ENCODE measurements around the gene LSS. TPM values are rescaled to one million over a fixed set of nuclear protein-coding genes. Genes with fewer than 3 reads are reported as not detected.
"Not testable (repeated sequence)": the region's sequence is repeated elsewhere in the genome, so short reads cannot be mapped to it uniquely, and the experiment has no call there.

Gene LSS
- total RNA-seq, 2 experiments from 2014 or later, result 72.1 to 76.1 TPM

GRCh38 chr21:46149205-46149901 is 79.2 kb downstream of the LSS start:
- no peaks in the 10 kb centered on the region for H3K27me3 Mint-ChIP-seq (ENCODE audit: low read depth)

GRCh38 chr21:46148106-46148505 is 80.5 kb downstream of the LSS start:
- ATAC-seq (no peak), DNase-seq (no peak)
- Mint-ChIP-seq H3K27ac (no peak overlapping the region), H3K4me3 (no peak overlapping the region), H3K27me3 (ENCODE audit: low read depth) (no peaks in the 10 kb centered on the region), H3K4me1 (ENCODE audit: low read depth) (peaks cover 14% of the 10 kb centered on the region), H3K9me3 (ENCODE audit: insufficient read depth) (no peaks in the 10 kb centered on the region), H3K36me3 (ENCODE audit: low read depth) (no peaks in the 10 kb centered on the region)
- ChIA-PET CTCF (no interaction called here), POLR2A (no interaction called here)

More at GRCh38 chr21:46149205-46149901, 79.2 kb downstream of the LSS start:
- H3K27ac Mint-ChIP-seq, result no peak overlapping the region
- ChIA-PET CTCF (no interaction called here), POLR2A (no interaction called here)
- DNase-seq, result no peak
- no peak for ATAC-seq
- no peak overlapping the region for H3K4me3 Mint-ChIP-seq
- H3K9me3 Mint-ChIP-seq (ENCODE audit: insufficient read depth), result no peaks in the 10 kb centered on the region
- no peaks in the 10 kb centered on the region for H3K36me3 Mint-ChIP-seq (ENCODE audit: low read depth)
- H3K4me1 Mint-ChIP-seq (ENCODE audit: low read depth), result peaks cover 6% of the 10 kb centered on the region

GRCh38 chr21:46147429-46147828 is 81.1 kb downstream of the LSS start:
- CTCF ChIA-PET, result not testable (repeated sequence)

GRCh38 chr21:46146856-46147255 is 81.7 kb downstream of the LSS start:
- no peaks in the 10 kb centered on the region for H3K9me3 Mint-ChIP-seq (ENCODE audit: insufficient read depth)
- H3K4me1 Mint-ChIP-seq (ENCODE audit: low read depth), result peaks cover 21% of the 10 kb centered on the region
- DNase-seq, result no peak
- H3K27ac Mint-ChIP-seq, result no peak overlapping the region
- ATAC-seq, result no peak
- H3K4me3 Mint-ChIP-seq, result no peak overlapping the region
- POLR2A ChIA-PET, result no interaction called here
- H3K27me3 Mint-ChIP-seq (ENCODE audit: low read depth), result no peaks in the 10 kb centered on the region
- H3K36me3 Mint-ChIP-seq (ENCODE audit: low read depth), result no peaks in the 10 kb centered on the region
- CTCF ChIA-PET, result no interaction called here

More at GRCh38 chr21:46147429-46147828, 81.1 kb downstream of the LSS start:
- ATAC-seq; H3K27me3 Mint-ChIP-seq (ENCODE audit: low read depth); POLR2A ChIA-PET; H3K27ac Mint-ChIP-seq; H3K9me3 Mint-ChIP-seq (ENCODE audit: insufficient read depth); H3K4me3 Mint-ChIP-seq; H3K36me3 Mint-ChIP-seq (ENCODE audit: low read depth): not testable (repeated sequence)
- peaks cover 19% of the 10 kb centered on the region for H3K4me1 Mint-ChIP-seq (ENCODE audit: low read depth)
- DNase-seq, result peak; percentile 68

- no peaks in the 10 kb centered on the region for H3K27me3 Mint-ChIP-seq (ENCODE audit: low read depth)
- POLR2A ChIA-PET, result no interaction called here
- no peak overlapping the region for H3K27ac Mint-ChIP-seq
- no peaks in the 10 kb centered on the region for H3K36me3 Mint-ChIP-seq (ENCODE audit: low read depth)
- H3K4me1 Mint-ChIP-seq (ENCODE audit: low read depth), result peaks cover 21% of the 10 kb centered on the region
- H3K9me3 Mint-ChIP-seq (ENCODE audit: insufficient read depth), result no peaks in the 10 kb centered on the region
- DNase-seq, result no peak
- no peak overlapping the region for H3K4me3 Mint-ChIP-seq
- ATAC-seq, result no peak
- CTCF ChIA-PET, result no interaction called here
Observed at GRCh38 chr21:46145840-46146691, 82.5 kb downstream of the LSS start.

- ChIA-PET CTCF (interaction anchor here (1.0 kb wide), 1 partner anchor 8 kb away, joined by 3 read pairs; no protein-coding TSS in a partner anchor), POLR2A (interaction anchor here (0.6 kb wide), 1 partner anchor 187 kb away, joined by 3 read pairs; no protein-coding TSS in a partner anchor)
- no peaks in the 10 kb centered on the region for H3K9me3 Mint-ChIP-seq (ENCODE audit: insufficient read depth)
- no peaks in the 10 kb centered on the region for H3K36me3 Mint-ChIP-seq (ENCODE audit: low read depth)
- no peak for ATAC-seq
- H3K27me3 Mint-ChIP-seq (ENCODE audit: low read depth), result no peaks in the 10 kb centered on the region
- no peak overlapping the region for H3K4me3 Mint-ChIP-seq
- no peak for DNase-seq
- H3K4me1 Mint-ChIP-seq (ENCODE audit: low read depth), result peaks cover 21% of the 10 kb centered on the region
- no peak overlapping the region for H3K27ac Mint-ChIP-seq
Observed at GRCh38 chr21:46145159-46145839, 83.3 kb downstream of the LSS start.

- H3K4me3 Mint-ChIP-seq, result no peak overlapping the region
- POLR2A ChIA-PET, result interaction anchor here (0.6 to 1.4 kb wide), 2 partner anchors 173 to 186 kb away, joined by 3 to 4 read pairs; no protein-coding TSS in a partner anchor
Observed at GRCh38 chr21:46144464-46145070, 84.0 kb downstream of the LSS start.

GRCh38 chr21:46142582-46143473 is 85.7 kb downstream of the LSS start:
- Mint-ChIP-seq H3K36me3 (ENCODE audit: low read depth) (no peaks in the 10 kb centered on the region), H3K27ac (peak overlapping the region; percentile 25), H3K4me3 (no peak overlapping the region), H3K27me3 (ENCODE audit: low read depth) (no peaks in the 10 kb centered on the region), H3K9me3 (ENCODE audit: insufficient read depth) (no peaks in the 10 kb centered on the region), H3K4me1 (ENCODE audit: low read depth) (peaks cover 21% of the 10 kb centered on the region)
- DNase-seq (no peak), ATAC-seq (no peak)
- ChIA-PET POLR2A (interaction anchor here (0.6 to 1.4 kb wide), 6 partner anchors 86 to 417 kb away, joined by 3 to 5 read pairs (median 4); no protein-coding TSS in a partner anchor), CTCF (interaction anchor here (0.5 to 2.6 kb wide), 28 partner anchors 11 to 358 kb away, joined by 3 to 49 read pairs (median 4); partner anchors contain the start of genes MCM3AP and YBEY)

More at GRCh38 chr21:46144464-46145070, 84.0 kb downstream of the LSS start:
- no peaks in the 10 kb centered on the region for H3K9me3 Mint-ChIP-seq (ENCODE audit: insufficient read depth)
- CTCF ChIA-PET, result interaction anchor here (0.8 to 2.6 kb wide), 19 partner anchors 8 to 356 kb away, joined by 3 to 49 read pairs (median 4); partner anchors contain the start of genes MCM3AP and YBEY
- no peak for DNase-seq
- peak overlapping the region; percentile 65 for H3K27ac Mint-ChIP-seq
- no peaks in the 10 kb centered on the region for H3K27me3 Mint-ChIP-seq (ENCODE audit: low read depth)
- ATAC-seq, result no peak
- H3K4me1 Mint-ChIP-seq (ENCODE audit: low read depth), result peaks cover 21% of the 10 kb centered on the region
- no peaks in the 10 kb centered on the region for H3K36me3 Mint-ChIP-seq (ENCODE audit: low read depth)

- Mint-ChIP-seq H3K4me1 (ENCODE audit: low read depth) (peaks cover 21% of the 10 kb centered on the region), H3K27ac (no peak overlapping the region), H3K27me3 (ENCODE audit: low read depth) (no peaks in the 10 kb centered on the region), H3K4me3 (no peak overlapping the region), H3K36me3 (ENCODE audit: low read depth) (no peaks in the 10 kb centered on the region), H3K9me3 (ENCODE audit: insufficient read depth) (no peaks in the 10 kb centered on the region)
- DNase-seq (no peak), ATAC-seq (no peak)
- ChIA-PET CTCF (interaction anchor here (2.1 to 2.6 kb wide), 4 partner anchors 11 to 170 kb away, joined by 11 to 49 read pairs (median 17); partner anchors contain the start of genes MCM3AP and YBEY), POLR2A (interaction anchor here (0.6 kb wide), 1 partner anchor 120 kb away, joined by 3 read pairs; no protein-coding TSS in a partner anchor)
Observed at GRCh38 chr21:46141767-46142581, 86.6 kb downstream of the LSS start.

GRCh38 chr21:46140352-46141003 is 88.1 kb downstream of the LSS start:
- H3K36me3 Mint-ChIP-seq (ENCODE audit: low read depth); H3K27me3 Mint-ChIP-seq (ENCODE audit: low read depth); POLR2A ChIA-PET; ATAC-seq; H3K9me3 Mint-ChIP-seq (ENCODE audit: insufficient read depth); CTCF ChIA-PET; H3K4me3 Mint-ChIP-seq; DNase-seq; H3K27ac Mint-ChIP-seq: not testable (repeated sequence)
- peaks cover 19% of the 10 kb centered on the region for H3K4me1 Mint-ChIP-seq (ENCODE audit: low read depth)

All from activated CD8-positive, alpha-beta T cell treated with anti-CD3 and anti-CD28 coated beads, Interleukin-2, amount 10 ng/mL, durations not matched to agents 7 days and 5 days (primary cell).